ENCODE measurements around the gene POLR2L.

DNA sequence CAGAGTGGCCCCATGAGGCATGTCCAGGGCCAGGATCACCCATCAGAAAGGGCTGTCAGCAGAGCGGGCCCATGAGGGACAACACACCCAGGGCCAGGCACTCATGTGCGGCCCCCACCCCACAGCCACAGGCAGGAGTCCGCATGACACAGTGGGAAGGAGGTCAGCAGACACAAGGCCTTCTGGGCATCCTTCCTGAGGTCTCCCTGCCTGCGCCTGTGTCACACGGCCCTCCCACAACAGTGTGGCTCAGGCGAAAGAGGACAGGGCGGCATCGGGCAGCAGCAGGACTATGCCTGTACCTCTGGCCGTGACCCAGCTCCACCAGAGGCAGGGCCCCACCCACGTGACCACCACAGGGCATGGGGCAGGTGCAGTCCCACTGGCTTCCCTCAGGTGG lies 41.2 kb upstream of the POLR2L start:
- TF ChIP-seq, protein P1, sequence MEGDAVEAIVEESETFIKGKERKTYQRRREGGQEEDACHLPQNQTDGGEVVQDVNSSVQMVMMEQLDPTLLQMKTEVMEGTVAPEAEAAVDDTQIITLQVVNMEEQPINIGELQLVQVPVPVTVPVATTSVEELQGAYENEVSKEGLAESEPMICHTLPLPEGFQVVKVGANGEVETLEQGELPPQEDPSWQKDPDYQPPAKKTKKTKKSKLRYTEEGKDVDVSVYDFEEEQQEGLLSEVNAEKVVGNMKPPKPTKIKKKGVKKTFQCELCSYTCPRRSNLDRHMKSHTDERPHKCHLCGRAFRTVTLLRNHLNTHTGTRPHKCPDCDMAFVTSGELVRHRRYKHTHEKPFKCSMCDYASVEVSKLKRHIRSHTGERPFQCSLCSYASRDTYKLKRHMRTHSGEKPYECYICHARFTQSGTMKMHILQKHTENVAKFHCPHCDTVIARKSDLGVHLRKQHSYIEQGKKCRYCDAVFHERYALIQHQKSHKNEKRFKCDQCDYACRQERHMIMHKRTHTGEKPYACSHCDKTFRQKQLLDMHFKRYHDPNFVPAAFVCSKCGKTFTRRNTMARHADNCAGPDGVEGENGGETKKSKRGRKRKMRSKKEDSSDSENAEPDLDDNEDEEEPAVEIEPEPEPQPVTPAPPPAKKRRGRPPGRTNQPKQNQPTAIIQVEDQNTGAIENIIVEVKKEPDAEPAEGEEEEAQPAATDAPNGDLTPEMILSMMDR (IDR thresholded peaks at IDR 0.05) = no peak
- TF ChIP-seq POLR2A (IDR thresholded peaks at IDR 0.05) = no peak
- TF ChIP-seq POLR2AphosphoS5 (IDR thresholded peaks at IDR 0.05) = no peak
- TF ChIP-seq EP300 (IDR thresholded peaks at IDR 0.05) = no peak
